MCF 10A (cell line): ENCODE data around the gene ATP6V0E2. TPM values are rescaled to one million over a fixed set of nuclear protein-coding genes. Genes with fewer than 3 reads are reported as not detected.

Experiments used
- BruUV-seq: library from RNA; stranded (reverse); fragments of 400-500 nt; replicated peaks from 2 replicates; lab custom pipeline; 2021; lab: Mats Ljungman, UMichigan
- CTCF ChIA-PET: fragments of 300-600 bp; sonication (Branson Sonifier 250); formaldehyde crosslinking; extraction: SDS; loops from one replicate; lab custom pipeline; 2021; ENCODE audit warnings: antibody characterized with exemption, inconsistent platforms; lab: Yijun Ruan, JAX
- POLR2A ChIA-PET: fragments of 300-600, 350-650 bp; sonication (Branson Sonifier 250); formaldehyde crosslinking; extraction: SDS; loops from one replicate; lab custom pipeline; 2020; ENCODE audit warnings: antibody characterized with exemption, inconsistent platforms; lab: Yijun Ruan, JAX
- DNase-seq: peaks from one replicate; pipeline ENCODE4 v3.0.0-alpha.2; 2018; ENCODE audit not compliant: unreplicated experiment
- H3K27ac Mint-ChIP-seq: one replicate; pipeline ENCODE4 v1.8.0; 2022; ENCODE audit warnings: mild to moderate bottlenecking, low read depth, mixed read lengths; ENCODE audit not compliant: unreplicated experiment
- H3K27me3 Mint-ChIP-seq: one replicate; pipeline ENCODE4 v1.8.0; 2022; ENCODE audit warnings: mixed read lengths; ENCODE audit not compliant: insufficient read depth, unreplicated experiment
- H3K36me3 Mint-ChIP-seq: one replicate; pipeline ENCODE4 v1.8.0; 2022; ENCODE audit warnings: mild to moderate bottlenecking, moderate library complexity, mixed read lengths; ENCODE audit not compliant: insufficient read depth, unreplicated experiment
- H3K4me1 Mint-ChIP-seq: one replicate; pipeline ENCODE4 v1.8.0; 2022; ENCODE audit warnings: mixed read lengths; ENCODE audit not compliant: insufficient read depth, unreplicated experiment
- H3K4me3 Mint-ChIP-seq: one replicate; pipeline ENCODE4 v1.8.0; 2022; ENCODE audit warnings: mild to moderate bottlenecking, moderate library complexity, mixed read lengths; ENCODE audit not compliant: unreplicated experiment
- H3K9me3 Mint-ChIP-seq: one replicate; pipeline ENCODE4 v1.8.0; 2022; ENCODE audit warnings: mixed read lengths; ENCODE audit not compliant: unreplicated experiment
- intact Hi-C: fragments of 100-400 bp; cut with micrococcal nuclease; formaldehyde crosslinking; loops from 2 replicates; pipeline ENCODE4 v1.14.1; 2022
- total RNA-seq: library from RNA; stranded (reverse); gene quantifications from 2 replicates; pipeline ENCODE4 v1.2.3, GENCODE V29; 2022
- TF ChIP-seq, protein P1 (sequence below): fragments of 200-600 bp; IDR thresholded peaks from one replicate; pipeline ENCODE4 v1.8.0; 2022; ENCODE audit warnings: antibody characterized with exemption, mild to moderate bottlenecking; ENCODE audit not compliant: unreplicated experiment

Gene ATP6V0E2
- total RNA-seq, 1 experiment from 2014 or later: 8.6 TPM

DNA sequence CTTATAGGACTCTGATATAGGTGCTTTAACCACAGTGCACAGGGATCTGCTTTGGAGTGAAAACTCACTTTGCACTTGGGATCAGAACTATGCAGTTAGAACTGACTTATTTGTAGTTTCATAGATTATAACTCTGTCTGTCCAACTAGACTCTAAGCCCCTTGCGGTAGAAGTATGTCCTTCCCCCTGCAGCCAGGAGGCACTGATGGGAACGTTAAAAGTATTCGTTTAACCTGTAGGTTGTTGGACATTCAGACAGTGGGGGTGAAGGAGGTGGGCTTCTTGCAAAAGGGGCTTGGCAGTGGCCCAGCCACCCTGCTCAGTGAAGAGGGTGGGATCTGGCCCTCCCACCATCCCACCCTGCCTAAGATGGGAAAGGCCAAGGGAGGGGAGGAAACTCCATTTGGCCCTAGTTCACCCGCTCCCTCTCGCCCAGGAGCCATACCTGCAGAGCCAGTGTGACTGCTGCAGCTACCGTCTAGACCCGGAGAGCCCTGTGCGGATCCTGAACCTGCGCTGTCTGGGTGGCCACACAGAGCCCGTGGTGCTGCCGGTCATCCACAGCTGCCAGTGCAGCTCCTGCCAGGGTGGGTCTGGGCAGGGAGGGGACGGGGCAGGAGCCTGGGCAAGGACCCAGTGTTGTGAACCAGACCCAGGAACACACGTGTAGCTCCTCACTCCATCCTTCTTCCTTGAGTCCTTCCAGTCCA, 41.3 kb upstream of the ATP6V0E2 start:
- no peak for DNase-seq
- ChIA-PET POLR2A (no interaction called here), CTCF (interaction anchor here (0.6 kb wide), 1 partner anchor 73 kb away, joined by 3 read pairs; no protein-coding TSS in a partner anchor)
- Mint-ChIP-seq H3K27ac (no peak overlapping the region), H3K4me3 (no peak overlapping the region), H3K36me3 (no peaks in the 10 kb centered on the region), H3K9me3 (no peaks in the 10 kb centered on the region), H3K27me3 (peaks cover 32% of the 10 kb centered on the region), H3K4me1 (no peaks in the 10 kb centered on the region)
- BruUV-seq: no TSS peak
- TF ChIP-seq, protein P1, sequence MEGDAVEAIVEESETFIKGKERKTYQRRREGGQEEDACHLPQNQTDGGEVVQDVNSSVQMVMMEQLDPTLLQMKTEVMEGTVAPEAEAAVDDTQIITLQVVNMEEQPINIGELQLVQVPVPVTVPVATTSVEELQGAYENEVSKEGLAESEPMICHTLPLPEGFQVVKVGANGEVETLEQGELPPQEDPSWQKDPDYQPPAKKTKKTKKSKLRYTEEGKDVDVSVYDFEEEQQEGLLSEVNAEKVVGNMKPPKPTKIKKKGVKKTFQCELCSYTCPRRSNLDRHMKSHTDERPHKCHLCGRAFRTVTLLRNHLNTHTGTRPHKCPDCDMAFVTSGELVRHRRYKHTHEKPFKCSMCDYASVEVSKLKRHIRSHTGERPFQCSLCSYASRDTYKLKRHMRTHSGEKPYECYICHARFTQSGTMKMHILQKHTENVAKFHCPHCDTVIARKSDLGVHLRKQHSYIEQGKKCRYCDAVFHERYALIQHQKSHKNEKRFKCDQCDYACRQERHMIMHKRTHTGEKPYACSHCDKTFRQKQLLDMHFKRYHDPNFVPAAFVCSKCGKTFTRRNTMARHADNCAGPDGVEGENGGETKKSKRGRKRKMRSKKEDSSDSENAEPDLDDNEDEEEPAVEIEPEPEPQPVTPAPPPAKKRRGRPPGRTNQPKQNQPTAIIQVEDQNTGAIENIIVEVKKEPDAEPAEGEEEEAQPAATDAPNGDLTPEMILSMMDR: no peak
- intact Hi-C loops: no loop called here

DNA sequence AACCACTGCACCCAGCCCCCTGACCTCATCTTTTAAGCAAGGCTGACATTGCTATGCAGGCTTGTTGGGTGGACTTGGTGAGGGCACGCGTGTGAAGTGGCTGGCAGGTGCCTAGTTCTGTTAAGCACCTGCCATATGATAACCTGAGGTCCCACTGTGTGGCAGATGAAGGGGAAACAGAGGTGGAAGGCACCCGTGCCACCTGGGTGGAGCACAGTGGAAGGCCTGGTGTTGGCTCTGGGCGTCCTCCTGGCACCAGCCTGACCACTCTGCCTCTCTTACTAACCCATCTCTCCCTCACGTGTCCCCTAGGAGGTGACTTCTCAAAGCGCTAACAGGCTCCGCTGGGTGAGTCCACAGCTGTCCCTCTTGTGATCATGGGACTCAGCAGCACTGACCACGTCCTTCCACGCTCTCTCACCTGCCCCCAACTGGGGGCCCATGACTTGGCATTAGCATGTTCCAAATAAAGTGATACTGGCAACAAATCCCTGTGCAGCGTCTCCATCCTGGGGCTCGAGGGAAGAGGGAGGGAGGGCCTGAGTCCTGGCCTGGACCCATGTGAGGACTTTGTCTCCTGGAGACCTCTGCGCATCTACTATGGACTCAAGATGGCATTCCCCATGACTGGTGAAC, 40.2 kb upstream of the ATP6V0E2 start:
- TF ChIP-seq, protein P1: no peak
- Mint-ChIP-seq H3K4me1 (no peaks in the 10 kb centered on the region), H3K27ac (no peak overlapping the region), H3K27me3 (peaks cover 32% of the 10 kb centered on the region), H3K9me3 (no peaks in the 10 kb centered on the region), H3K4me3 (no peak overlapping the region), H3K36me3 (no peaks in the 10 kb centered on the region)
- ChIA-PET CTCF (no interaction called here), POLR2A (no interaction called here)
- DNase-seq: no peak
- intact Hi-C loops: no loop called here
- BruUV-seq: no TSS peak

- H3K9me3 Mint-ChIP-seq: no peaks in the 10 kb centered on the region
- H3K4me3 Mint-ChIP-seq: no peak overlapping the region
- no peak for DNase-seq
- intact Hi-C loops: no loop called here
- BruUV-seq: no TSS peak
- no peaks in the 10 kb centered on the region for H3K36me3 Mint-ChIP-seq
- POLR2A ChIA-PET: no interaction called here
- CTCF ChIA-PET: interaction anchor here (1.0 kb wide), 1 partner anchor 172 kb away, joined by 4 read pairs; no protein-coding TSS in a partner anchor
- no peak overlapping the region for H3K27ac Mint-ChIP-seq
- TF ChIP-seq, protein P1: no peak
- H3K4me1 Mint-ChIP-seq: peaks cover 9% of the 10 kb centered on the region
- peaks cover 32% of the 10 kb centered on the region for H3K27me3 Mint-ChIP-seq
Measured at GRCh38 chr7:149834601-149835000, 39.2 kb upstream of the ATP6V0E2 start.

DNA sequence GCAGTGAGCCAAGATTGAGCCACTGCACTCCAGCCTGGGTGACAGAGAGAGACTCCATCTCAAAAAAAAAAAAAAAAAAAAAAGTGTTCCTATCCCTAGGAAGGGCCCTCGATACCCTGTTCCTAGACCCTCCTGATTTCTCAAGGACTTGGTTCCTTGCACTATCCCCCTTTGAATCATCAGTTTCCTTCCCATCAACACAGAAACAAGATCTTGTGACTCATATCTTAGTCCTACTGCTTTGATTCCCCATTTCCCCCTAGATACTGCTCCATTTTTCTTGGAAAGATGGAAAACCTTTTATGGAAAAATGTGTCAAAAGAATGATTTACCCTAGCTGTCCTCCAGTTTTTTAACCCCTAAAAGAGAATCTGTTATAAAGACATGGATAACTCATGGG, 37.3 kb upstream of the ATP6V0E2 start:
- peaks cover 10% of the 10 kb centered on the region for H3K4me1 Mint-ChIP-seq
- CTCF ChIA-PET: interaction anchor here (0.9 to 1.4 kb wide), 2 partner anchors 18 to 65 kb away, joined by 3 read pairs; no protein-coding TSS in a partner anchor
- TF ChIP-seq, protein P1: no peak
- peaks cover 28% of the 10 kb centered on the region for H3K27me3 Mint-ChIP-seq
- H3K4me3 Mint-ChIP-seq: no peak overlapping the region
- no TSS peak for BruUV-seq
- no peak for DNase-seq
- intact Hi-C loops: no loop called here
- H3K9me3 Mint-ChIP-seq: no peaks in the 10 kb centered on the region
- POLR2A ChIA-PET: interaction anchor here (0.7 kb wide), 1 partner anchor 375 kb away, joined by 3 read pairs; no protein-coding TSS in a partner anchor
- no peak overlapping the region for H3K27ac Mint-ChIP-seq
- H3K36me3 Mint-ChIP-seq: no peaks in the 10 kb centered on the region
